Retina (tissue), 1 donor: Measurements from ENCODE around the gene PFKFB4.
"Not testable (repeated sequence)": the region's sequence is repeated elsewhere in the genome, so short reads cannot be mapped to it uniquely, and the experiment has no call there.

Experiments
- DNase-seq: peaks from one replicate; pipeline ENCODE4 v3.0.0-alpha.2; 2016

The PFKFB4 gene

DNA sequence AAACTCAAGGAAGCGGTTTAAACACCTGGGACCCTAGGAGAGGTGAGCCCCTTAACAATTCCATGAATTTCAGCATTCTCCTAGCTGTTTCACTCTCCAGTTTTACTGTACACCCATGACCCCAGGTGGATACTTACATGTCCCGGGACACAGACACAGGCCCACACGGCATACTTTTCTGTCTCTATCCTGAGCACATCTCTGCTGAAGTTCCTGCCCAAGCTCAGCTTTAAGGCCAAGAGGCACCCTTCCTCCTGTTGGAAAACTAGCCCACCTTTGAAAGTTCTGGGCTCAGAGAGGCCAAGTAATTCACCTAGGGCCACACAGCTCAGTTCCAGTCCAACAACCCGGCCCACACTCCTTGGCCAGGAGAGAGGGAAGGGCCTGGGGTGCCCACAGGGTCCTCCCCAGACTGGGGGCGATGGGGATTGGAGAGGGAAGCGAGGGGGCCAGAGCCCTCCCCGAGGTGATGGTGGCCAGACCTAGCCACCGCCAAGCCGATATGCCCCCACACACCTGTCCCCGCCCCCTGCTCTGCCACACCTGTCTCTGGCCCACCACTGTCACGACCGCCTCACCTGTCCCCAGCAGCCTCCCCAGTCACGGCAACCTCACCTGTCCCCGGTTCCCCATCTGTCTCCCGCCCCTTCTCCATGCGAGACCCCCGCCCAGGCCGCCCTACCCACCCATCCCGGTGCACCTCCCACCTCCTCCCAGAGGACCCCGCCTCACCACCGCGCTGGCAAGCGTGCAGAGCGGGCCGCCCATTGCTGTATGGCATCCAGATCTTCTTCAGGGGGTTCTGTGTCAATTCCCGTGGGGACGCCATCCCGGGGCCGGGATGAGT is 431 bp downstream of the PFKFB4 start:
- DNase-seq, result no peak

GRCh38 chr3:48555231-48555948 is 1.2 kb downstream of the PFKFB4 start:
- DNase-seq, result no peak

DNA sequence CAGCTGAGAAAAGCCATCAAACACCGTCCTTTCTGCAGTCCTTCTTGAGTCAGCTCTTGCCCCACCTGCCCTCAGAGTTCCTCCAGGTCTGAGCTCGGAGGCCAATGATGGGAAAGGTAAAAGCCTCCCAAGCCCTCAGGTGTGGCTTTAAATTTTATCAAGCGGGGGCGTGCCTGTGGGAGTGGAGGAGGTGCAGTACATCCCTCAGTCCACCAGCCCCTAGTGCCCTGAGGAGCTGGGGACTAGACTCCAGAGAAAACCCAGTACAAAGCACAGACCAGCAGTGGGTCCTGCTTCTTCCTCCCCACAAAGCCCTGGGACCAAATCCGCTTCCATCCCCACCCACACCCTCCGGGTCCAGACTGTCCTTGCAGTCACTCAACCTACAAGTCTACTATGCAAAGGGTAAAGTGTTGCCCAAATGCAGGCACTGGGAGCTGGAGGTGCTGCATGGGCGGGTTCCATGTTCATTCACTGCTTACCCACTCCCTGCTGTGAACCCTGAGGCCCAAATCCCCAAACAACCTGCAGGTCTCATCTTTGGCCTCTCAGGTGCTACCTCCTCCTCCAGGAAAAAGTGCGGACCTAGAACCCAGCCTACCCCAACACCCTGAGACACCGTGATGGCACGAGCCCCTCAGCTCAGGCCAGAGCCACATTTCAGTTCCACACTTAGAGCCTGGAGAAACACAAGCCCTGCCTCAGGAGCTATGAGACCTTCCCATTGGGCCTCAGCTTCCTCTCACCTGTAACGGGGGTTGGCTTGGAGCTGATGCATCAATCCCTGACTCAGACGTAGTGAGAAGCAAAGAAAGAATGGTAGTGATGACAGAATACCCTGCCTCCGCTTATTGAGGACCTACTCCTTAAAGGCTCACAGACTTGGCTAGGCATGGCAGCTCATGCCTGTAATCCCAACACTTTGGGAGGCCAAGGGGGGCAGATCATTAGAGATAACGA is 2.4 kb downstream of the PFKFB4 start:
- DNase-seq, result no peak

GRCh38 chr3:48553361-48553760 is 3.2 kb downstream of the PFKFB4 start:
- no peak for DNase-seq

DNA sequence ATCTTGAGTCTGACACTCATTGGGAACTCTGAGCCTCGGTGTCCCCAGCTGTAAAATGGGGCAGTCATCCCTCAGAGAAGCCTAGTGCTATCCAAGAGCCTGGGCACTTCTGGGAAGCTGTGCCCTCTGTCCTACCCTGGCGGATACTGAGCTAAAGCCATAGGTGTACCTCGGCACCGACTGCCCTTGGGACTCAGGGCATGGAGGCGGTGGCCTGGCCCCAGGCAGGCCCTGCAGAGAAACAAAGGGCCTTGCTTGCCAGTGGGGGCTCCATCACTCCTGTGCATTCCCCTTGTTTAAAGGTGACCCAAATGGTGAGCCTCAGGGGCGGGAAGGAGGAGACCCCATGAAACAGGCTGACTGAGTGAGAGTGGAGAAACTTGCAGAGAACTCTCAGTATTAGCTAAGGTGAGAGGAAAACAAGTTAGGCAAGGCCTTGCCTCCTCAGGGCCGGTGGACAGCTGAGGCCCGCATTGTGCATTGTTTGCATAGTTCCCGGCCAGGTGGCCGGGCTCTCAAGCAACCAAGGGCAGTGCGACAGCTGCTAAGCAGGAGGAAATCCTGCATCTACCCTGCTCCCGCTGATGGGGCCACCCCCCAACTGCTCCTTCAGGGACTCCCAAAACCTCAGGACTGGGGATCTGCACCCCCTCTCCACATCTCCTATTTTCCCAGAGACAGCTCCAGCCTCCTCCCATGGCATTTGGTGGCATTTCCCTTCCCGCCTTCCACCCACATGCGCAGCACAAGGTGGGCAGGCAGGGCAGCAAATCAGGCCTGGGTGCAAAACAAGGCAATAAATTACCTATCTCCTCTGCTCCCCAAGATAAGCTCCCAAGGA is 4.3 kb downstream of the PFKFB4 start:
- no peak for DNase-seq

DNA sequence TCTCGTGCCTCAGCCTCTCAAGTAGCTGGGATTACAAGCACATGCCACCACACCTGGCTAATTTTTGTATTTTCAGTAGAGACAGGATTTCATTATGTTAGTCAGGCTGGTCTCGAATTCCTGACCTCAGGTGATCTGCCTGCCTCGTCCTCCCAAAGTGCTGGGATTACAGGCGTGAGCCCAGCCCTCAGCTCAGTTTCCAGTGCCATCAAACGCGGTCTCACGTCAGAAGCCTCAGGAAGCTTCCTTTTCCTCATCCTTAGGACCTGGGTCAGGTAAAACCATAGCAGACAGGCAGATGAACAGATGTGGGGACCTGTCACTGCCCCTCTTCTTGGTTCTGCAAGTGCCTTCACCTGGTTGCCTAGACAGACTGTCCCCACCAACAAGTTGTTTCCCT is 5.0 kb downstream of the PFKFB4 start:
- DNase-seq, result not testable (repeated sequence)

DNA sequence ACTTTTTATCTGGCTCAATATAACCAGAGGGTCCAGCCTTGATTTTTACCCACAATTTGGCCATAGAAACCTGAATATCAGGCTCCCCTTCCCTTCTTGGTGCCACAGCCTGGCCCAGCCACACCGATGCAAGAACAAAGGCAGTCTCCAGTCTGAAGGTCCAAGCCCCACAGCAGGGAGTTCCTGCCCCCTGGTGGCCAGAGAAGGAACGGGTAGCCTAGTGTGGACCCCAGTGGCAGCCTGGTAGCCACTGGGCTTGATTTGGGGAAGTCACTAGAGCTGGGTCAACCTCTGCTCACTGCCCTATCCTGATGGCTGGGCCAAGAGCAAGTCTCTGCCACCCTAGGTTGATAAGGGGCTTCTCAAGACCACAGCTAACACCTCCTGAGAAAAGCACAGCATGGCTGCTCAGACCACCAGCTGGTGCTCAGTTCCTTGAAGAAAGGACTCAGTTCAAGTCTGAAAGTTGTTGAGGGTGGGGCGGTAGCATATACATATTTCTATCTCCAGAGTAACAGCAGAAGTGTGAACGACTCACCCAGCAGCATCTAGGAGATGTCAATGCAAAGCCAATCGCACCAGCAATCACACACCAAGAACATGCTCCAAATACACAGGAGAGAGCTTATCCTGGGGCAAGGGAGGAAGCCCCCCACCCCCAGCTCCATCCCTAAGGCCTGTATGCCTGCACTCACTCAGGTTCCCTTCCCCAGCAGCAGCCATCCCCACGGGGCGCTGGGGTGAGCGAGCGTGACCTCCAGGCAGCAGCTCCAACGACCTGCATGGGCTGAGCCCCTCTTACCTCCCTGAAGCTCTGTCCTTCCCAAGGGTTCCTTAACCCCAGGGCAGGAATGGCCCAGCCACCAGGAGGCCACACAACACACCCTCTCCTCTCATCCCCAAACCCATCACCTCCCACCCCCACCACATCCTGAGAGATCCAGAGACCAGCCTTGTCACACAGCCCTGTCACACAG is 7.6 kb downstream of the PFKFB4 start:
- DNase-seq, result peak; percentile 84

DNA sequence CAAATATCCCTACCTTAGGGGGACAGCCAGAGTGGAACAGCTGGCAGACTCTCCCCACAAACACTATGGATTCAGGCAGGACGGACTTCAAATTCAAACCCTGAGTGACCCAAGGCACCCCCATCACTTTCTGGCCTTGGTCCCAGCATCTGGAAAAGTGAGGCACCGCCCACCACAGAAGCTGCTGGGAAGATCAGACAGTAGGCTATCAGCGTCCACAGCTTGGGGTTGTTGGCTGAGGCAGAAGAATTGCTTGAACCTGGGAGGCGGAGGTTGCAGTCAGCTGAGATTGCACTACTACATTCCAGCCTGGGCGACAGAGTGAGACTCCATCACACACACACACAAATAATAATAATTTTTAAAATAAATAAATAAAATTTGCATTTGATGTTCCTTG is 8.5 kb downstream of the PFKFB4 start:
- no peak for DNase-seq

DNA sequence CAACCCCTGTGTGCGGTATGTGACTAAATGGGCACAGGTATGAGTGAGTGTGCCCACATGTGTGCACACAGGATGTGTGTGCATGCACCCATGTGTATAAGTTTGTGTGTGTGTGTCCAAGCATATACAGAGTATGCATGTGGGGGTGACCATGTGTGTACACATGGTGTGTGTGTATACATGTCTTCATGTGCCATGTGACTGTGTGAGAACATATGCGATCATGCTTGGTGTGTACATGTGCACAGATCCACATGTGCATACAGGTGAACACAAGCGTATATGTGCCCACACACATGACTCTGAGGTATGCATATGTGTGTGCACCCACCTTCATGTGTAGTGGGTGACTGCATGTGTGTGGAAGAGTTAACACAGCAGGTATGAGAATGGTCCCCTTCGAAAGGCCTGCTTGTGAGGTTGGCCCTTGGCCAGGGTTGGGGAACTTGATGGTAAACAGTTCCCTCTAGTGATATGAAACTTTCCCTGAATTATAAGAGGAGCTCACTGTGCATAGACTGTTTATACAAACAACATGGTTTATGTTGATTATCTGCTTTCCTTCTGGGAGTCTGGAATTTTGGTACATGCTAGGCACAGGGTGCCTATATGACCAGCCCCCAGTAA is 10.3 kb downstream of the PFKFB4 start:
- DNase-seq, result no peak

DNA sequence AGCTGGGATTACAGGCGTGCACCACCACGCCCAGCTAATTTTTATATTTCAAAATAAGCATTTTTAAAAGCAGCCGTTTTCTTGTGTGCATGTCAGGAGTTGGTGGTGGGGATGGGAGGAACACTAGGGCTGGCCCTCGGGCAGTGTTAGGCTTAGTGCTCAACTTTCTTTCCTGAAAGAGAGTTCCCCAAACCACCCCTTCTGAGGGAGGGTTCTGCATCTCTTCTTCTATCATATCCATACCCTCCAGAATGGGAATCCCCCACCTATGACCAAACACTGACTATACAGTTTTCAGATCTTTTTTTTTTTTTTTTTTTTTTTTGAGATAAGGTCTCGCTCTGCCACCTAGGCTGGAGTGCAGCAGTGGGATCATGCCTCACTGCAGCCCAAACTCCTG is 12.5 kb downstream of the PFKFB4 start:
- no peak for DNase-seq

DNA sequence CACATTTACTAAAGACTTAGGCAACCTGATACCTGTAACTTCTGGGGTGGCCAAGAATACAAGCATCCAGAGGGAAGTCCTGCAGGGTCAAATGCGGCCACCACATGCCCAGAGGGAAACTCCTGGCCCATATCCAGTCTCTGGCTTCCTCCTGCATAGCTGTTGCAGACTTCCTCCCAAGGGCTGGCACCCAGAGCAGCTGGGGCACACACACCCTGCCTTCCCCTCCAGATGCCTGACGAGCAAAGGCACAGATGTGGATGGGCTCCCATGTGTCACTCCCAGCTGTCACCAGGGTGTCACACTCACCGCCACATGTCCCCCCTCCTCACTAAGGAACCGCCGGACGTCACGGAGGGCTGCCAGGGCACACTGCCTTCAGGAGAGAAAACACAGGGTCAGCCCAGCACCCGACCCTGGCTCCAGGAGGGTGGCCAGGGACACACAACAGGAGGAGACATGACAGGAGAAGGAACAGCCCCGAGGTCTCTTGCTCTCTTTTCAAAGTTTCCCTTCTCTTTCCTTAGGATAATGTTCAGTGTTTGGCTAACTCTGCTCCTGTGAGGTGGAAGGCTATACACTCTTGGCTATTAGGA is 13.2 kb downstream of the PFKFB4 start:
- DNase-seq, result no peak

GRCh38 chr3:48538451-48538850 is 18.2 kb downstream of the PFKFB4 start:
- DNase-seq, result no peak

DNA sequence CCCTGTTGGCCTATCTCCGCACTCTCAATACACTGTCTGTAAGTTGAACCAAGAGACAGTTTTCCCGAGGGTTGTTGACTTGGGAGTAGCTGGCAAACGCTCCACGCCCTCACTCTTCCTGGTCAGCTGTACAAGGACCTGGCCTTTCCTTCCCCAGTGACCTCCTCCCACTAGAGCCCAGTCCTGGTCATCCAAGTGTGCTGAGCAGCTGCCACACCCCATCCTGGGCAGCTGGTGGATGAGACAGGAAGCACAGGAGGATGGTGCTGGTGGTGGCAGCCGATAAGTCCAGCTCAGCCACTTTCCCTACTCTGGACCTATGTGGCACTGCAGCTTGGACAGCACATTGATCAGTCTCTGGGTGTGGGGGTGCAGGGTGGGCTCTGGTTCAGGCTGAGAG is 19.8 kb downstream of the PFKFB4 start:
- DNase-seq, result no peak

- DNase-seq, result no peak
Observed at GRCh38 chr3:48536116-48536515, 20.5 kb downstream of the PFKFB4 start.

GRCh38 chr3:48535578-48535977 is 21.0 kb downstream of the PFKFB4 start:
- no peak for DNase-seq

GRCh38 chr3:48532977-48533337 is 23.6 kb downstream of the PFKFB4 start:
- no peak for DNase-seq

DNA sequence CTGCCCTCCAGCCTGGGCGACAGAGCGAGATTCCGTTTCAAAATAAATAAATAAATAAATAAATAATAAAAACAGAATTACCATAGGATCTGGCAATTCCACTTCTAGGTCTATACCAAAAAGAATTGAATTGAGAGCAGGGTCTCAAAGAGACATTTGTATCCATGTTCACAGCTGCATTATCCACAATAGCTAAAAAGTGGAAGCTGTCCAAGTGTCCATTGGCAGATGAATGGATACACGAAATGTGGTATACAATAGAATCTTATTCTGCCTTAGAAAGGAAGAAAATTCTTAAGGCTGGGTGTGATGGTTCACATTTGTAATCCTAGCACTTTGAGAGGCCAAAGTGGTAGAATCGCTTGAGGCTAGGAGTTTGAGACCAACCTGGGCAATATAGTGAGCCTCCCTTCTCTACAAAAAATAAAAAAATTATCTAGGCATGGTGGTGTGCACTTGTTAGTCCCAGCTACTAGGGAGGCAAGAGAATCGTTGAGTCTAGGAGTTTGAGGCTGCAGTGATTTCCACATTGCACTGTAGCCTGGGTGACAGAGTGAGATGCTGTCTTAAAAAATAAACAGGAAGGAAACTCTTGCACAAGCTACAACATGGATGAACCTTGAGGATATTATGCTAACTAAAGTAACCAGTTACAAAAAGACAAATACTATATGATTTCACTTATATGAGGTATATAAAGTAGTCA is 24.2 kb downstream of the PFKFB4 start:
- no peak for DNase-seq

DNA sequence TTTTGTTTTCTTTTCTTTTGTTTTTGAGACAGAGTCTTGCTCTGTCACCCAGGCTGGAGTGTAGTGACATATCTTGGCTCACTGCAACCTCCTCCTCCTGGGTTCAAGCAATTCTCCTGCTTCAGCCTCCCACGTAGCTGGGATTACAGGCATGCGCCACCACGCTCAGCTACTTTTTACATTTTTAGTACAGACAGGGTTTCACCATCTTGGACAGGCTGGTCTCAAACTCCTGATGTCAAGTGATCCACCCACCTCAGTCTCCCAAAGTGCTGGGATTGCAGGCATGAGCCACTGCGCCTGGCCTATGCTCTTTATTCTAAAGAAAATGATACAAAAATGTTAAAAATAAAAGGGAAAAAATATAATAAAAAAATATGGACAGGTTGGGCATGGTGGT is 25.9 kb downstream of the PFKFB4 start:
- DNase-seq, result not testable (repeated sequence)

DNA sequence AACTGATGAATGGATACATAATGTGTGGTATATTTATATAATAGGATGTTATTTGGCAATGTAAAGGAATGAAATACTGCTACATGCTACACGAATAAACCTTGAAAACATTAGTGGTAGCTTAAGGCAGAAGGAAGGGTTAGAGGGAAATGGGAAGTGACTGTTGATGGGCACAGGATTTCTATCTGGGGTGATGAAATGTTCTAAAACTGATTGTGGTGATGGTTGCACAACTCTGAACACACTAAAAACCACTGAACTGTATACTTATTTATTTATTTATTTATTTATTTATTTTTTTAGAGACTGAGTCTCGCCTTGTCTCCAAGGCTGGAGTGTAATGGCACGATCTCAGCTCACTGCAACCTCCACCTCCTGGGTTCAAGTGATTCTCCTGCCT is 27.8 kb downstream of the PFKFB4 start:
- no peak for DNase-seq
